HG03039 (cell line): ENCODE results near the gene SPTBN5.

Experiments used
- ATAC-seq: cut with Tn5 transposase; IDR thresholded peaks from one replicate; pipeline ENCODE4 v1.9.1; 2021; ENCODE audit warnings: mild to moderate bottlenecking, moderate library complexity; ENCODE audit not compliant: unreplicated experiment

The SPTBN5 gene

DNA sequence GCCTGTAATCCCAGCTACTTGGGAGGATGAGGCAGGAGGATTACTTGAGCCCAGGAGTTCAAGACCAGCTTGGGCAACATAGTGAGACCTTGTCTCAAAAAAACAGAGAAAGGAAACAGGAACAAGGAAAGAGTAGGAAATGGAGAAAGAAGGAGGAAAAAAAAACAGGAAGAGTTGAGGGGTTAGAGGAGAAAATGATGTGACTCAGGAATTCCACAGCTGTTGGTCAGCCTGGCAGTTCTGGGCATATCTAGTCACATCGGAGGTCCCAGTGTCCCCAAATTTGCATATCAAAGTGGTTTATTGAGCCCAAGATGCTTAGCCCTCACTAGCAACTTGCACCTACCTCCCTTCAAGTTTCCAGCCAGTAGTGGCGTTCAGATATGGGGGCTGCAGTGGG, 84.7 kb downstream of the SPTBN5 start:
- ATAC-seq = no peak

DNA sequence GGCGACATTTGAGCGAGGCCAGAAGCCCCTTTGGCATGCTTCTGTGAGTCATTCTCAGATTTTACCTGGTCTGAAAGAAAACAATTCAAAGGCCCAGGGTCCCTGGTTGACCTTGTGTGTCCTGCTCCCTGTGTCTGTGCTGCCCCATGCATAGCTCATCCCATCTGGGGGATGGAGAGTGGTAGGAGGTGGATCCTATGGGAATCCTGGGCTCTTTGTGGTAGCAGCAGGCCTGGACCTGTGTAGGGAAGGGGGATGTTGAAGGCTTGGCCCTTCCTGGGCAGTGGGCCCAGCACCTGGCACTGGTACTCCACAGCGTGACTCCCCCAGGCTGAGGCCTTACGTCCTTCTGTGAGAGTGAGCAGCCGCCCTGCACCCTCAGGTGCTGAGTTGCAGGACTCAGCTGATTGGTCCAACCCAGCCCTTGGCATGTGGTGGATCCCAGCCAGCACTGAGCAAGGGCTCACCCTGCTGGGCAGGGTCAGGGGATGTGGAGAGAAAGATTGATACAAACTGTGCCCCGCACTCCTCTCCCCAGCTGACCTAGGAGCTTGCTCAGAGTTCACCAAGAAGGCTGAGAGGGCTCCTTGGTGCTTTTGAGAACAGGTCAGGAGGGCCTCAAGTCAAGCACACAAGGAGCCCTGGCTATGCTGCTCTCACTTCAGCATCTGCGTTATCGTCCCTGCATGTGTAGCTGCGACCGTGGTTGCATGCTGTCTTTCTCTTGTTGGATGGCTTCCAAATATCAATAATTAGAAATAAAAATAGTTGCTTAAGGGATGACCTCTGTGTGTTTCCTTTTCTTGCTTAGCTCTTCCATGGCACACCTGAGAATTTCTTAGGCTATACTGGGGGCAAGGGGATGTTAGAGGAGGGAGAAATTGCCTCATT, 87.3 kb downstream of the SPTBN5 start:
- ATAC-seq = no peak

DNA sequence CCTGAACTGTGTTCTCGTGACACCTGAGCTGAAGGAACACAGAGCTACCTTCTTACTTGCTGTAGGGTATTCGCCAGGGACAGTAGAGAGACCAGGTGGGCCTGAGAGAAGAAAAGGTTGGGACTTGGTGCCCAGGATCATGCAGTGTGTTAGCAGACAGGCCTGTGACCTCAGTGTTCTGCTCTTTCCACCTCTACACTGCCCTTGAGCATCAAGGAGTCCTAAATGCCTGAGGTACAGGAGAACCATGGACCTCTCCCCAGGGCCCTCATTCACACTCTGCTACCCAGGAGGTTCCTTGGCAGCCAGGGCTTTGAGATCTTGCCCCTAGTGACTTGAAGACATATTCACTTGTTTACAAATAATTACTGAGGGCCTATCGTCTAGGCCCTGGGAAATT, 88.1 kb downstream of the SPTBN5 start:
- no peak for ATAC-seq

DNA sequence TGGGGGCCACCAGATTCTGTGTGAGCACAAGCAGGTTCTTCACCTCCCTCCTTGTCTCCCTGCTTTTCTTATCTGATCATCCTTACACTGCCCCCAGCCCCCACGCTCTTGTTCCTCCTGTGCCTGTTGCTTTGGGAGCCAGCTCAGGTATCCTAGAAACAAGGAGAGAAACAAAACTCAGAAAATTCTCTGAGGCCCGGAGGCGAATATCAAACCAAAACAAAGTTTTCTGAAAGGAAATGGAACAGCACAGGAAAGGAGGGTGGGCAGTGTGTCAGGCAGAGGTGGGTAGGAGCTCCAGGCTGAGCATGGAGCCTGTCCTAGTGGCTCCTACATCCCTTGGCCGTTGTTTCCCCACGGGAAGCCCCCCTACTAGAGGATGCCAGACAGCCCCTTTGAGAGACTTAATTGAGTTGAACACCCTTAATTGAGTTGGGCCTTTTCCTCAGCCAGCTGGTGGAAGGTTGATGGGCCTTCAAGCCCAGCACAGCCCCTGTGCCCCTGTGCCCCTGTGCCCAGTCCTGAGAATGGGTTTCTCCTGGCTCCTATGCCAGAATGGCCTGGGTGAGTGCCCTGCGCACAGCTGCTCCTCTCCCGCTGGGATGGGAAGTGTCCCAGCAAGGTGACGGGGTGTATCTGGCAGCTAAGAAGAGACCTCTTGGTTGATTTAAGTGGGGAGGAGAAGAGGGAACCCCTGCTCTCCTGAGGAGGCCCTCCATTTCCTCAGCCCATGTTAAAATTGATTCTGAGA, 88.8 kb downstream of the SPTBN5 start:
- no peak for ATAC-seq

DNA sequence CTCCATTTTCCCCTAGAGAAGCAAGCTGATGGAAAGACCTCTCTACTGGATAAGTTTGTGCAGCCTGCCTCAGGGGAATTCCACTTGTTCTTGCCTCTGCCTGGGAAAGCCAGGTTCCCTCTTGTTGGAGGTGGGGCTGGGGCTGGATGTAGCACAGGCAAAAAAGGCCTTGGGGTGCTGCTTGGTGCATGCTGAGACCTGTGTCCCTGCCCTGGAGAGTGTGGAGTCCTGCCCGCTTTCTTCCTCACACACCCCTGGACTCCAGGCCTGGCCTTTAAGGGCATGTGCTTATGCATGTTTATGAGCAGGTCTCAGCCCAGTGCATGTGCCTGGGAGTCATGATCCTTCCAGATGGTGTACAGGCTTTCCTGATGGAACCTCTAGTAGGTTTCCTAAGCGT, 89.5 kb downstream of the SPTBN5 start:
- no peak for ATAC-seq

DNA sequence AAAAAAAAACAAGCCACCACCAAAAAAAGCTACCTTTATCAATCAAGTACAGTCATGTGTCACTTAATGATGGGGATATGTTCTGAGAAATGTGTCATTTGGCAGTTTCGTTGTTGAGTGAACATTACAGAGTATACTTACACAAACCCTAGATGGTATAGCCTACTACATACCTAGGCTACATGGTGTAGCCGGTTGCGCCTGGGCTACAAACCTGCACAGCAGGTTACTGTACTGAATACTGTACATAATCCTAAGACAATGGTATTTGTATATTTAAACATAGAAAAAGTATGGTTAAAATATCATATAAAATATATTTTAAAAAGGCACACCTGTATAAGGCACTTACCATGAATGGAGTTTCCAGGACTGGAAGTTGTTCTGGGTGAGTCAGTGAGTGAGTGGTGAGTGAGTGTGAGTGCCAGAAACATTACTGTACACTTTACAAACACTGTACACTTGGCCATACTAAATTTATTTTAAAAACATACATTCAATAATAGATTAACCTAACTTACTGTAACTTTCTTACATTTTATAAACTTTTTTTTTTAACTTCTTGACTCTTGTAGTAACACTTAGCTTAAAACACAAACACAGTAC, 91.9 kb downstream of the SPTBN5 start:
- no peak for ATAC-seq

DNA sequence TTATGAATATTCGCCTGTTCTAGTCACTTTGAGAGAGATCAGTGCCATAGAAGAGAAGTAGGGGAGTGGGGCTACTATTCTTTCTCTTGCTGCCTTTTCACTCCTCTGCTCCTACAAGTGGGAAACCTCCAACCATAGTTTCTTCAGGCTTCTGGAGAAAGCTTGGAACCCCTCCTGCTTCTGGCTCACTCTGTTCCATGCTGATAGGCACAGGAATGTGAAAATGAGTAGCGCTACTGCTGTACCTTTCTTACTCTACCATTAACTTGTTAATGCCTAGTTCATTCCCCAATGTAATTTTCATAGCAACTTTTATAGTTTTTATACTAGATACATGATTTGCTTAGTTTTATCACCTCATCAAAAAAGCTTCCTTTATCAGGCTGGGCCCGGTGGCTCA, 92.7 kb downstream of the SPTBN5 start:
- no peak for ATAC-seq

DNA sequence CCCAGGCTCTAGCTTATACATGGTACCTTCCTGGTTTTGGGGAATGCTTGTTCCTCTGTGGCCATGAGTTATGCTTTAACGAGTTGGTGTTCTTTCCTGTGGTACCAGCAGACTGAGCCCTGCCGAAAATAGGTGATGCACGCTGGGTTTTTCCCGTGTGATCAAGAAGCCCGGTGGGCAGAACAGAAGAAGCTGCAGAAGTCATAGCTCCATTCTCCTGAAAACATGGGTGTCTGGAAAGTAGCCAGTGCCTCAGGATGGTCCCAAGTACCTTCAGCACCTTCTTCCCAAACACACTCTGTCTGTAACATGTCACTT, 94.4 kb downstream of the SPTBN5 start:
- no peak for ATAC-seq

DNA sequence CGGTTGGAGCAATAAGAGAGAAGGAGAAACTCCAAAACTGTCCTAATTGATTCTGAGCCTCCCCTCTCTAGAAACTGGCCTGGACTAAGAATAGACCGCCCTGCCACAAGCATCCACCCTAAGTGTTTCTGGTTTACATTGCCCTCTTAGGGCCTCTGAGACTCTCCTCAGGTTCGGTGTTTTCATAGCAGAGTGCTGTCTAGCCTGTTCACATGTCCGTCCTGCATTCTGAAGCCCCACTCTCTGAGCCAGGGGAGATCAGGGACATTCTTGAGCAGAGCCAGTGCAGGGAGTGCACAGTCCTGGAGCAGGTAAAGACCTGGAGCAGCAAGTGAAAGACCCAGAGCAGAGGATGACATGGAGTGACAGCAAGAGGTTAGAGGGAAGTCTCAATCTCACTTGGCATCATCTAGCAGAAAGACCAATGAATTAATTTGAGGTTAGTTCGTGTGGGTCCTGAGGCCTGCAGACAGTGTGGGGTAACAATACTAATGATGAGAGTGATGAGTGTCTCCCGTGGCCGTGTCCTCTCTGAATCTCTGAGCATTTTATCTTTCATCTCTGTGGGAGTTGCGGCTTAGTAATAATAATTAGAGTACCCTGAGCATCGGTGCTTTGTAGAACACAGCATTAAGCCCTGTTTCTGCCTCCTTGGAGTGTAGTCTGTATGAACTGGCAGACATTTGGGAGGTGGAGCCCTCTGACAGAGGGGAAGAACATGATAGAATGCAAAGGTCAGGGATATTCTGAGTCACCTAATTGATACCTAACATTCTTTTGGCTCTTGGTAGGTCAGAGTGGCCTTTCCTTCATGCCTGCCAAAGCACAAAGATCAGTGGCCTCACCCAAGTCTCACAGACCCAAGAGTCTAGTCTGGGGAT, 95.0 kb downstream of the SPTBN5 start:
- ATAC-seq = no peak
